Measurements from ENCODE around the gene CAMSAP2.
"Not testable (repeated sequence)": the region's sequence is repeated elsewhere in the genome, so short reads cannot be mapped to it uniquely, and the experiment has no call there.

CAMSAP2 gene

DNA sequence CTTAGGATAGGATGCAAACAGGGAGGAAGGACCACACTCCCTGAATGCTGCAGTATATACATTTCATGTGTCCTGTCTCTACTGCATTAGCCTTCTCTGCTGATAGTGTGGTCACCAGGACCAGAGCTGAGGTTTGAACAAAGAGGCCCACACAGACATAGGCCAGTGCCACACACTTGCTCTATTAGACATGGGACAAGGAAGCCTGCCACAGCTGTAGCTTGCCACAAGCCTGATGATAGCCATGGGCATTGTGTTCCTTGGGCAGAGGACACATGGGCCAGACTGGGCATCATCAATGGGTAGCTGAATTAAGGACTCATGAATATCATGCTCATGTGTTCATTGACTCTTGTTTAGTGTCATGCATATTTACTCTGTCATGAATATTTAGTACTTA lies 10.4 kb downstream of the CAMSAP2 start:
- Histone ChIP-seq H3K9me3 (ENCODE audit: insufficient read depth, low read length) (no peaks in the 10 kb centered on the region), H3K36me3 (ENCODE audit: low read length) (no peaks in the 10 kb centered on the region), H3K27me3 (ENCODE audit: low read length) (no peaks in the 10 kb centered on the region), H3K4me2 (ENCODE audit: low read depth, low read length, poor library complexity, severe bottlenecking) (no peak overlapping the region), H3K9ac (ENCODE audit: low read length) (no peak overlapping the region), H3K4me3 (ENCODE audit: insufficient read depth, low read length, poor library complexity, severe bottlenecking) (no peak overlapping the region), H3F3A (ENCODE audit: insufficient read depth) (no peaks in the 10 kb centered on the region), H4K20me1 (ENCODE audit: low read depth, low read length) (no peaks in the 10 kb centered on the region), H3K9me2 (replicated peaks; ENCODE audit: insufficient read depth, low read length) (no peaks in the 10 kb centered on the region), H2AFZ (ENCODE audit: low read depth, low read length, severe bottlenecking) (no peak overlapping the region), H3K27ac (ENCODE audit: low read depth, low read length) (no peak overlapping the region), H3K79me2 (ENCODE audit: insufficient read depth, low read length) (0 out of 2 replicates have a peak, but pooled peaks cover 6% of the 10 kb centered on the region)
- no peak for TF ChIP-seq EZH2phosphoT487 (conservative IDR thresholded peaks at IDR 0.05; ENCODE audit: low read length)
- TF ChIP-seq, protein P1, sequence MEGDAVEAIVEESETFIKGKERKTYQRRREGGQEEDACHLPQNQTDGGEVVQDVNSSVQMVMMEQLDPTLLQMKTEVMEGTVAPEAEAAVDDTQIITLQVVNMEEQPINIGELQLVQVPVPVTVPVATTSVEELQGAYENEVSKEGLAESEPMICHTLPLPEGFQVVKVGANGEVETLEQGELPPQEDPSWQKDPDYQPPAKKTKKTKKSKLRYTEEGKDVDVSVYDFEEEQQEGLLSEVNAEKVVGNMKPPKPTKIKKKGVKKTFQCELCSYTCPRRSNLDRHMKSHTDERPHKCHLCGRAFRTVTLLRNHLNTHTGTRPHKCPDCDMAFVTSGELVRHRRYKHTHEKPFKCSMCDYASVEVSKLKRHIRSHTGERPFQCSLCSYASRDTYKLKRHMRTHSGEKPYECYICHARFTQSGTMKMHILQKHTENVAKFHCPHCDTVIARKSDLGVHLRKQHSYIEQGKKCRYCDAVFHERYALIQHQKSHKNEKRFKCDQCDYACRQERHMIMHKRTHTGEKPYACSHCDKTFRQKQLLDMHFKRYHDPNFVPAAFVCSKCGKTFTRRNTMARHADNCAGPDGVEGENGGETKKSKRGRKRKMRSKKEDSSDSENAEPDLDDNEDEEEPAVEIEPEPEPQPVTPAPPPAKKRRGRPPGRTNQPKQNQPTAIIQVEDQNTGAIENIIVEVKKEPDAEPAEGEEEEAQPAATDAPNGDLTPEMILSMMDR (IDR thresholded peaks at IDR 0.05; ENCODE audit: insufficient read depth, low read length, poor library complexity, severe bottlenecking): no peak

DNA sequence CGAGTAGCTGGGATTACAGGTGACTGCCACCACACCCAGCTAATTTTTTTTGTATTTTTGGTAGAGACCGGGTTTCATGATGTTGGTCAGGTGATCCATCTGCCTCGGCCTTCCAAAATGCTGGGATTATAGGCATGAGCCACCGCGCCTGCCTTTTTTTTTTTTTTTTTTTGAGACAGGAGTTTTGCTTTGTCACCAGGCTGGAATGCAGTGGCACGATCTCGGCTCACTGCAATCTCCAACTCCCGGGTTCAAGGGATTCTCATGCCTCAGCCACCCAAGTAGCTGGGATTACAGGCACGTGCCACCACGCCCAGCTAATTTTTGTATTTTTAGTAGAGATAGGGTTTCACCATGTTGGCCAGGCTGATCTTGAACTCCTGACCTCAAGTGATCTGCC lies 12.1 kb downstream of the CAMSAP2 start:
- not testable (repeated sequence) for H3K36me3 ChIP-seq (ENCODE audit: low read length); H3K4me2 ChIP-seq (ENCODE audit: low read depth, low read length, poor library complexity, severe bottlenecking); H3K79me2 ChIP-seq (ENCODE audit: insufficient read depth, low read length); H2AFZ ChIP-seq (ENCODE audit: low read depth, low read length, severe bottlenecking); H3K27ac ChIP-seq (ENCODE audit: low read depth, low read length); H3F3A ChIP-seq (ENCODE audit: insufficient read depth); H3K9ac ChIP-seq (ENCODE audit: low read length); H4K20me1 ChIP-seq (ENCODE audit: low read depth, low read length); H3K9me3 ChIP-seq (ENCODE audit: insufficient read depth, low read length); H3K27me3 ChIP-seq (ENCODE audit: low read length); H3K4me3 ChIP-seq (ENCODE audit: insufficient read depth, low read length, poor library complexity, severe bottlenecking); H3K9me2 ChIP-seq (replicated peaks; ENCODE audit: insufficient read depth, low read length)

DNA sequence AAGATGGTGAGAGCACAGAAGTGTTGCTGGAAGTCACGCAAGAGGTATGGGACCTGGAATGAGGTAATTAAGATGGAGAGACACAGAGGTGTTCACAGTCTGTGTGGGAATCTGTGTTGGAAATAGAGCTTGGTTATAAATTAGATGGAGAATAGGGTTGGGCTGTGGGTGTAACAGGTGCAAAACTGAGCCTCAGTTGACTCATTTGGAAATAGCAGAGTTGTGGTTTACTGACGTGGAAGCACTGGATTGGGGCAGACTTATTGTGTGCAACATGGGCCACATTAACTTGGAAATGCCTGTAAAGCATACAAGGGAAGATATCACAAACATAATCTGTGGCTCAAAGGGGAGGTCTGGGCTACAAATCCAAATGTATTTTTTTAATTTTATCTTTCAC lies 13.0 kb downstream of the CAMSAP2 start:
- H3K36me3 ChIP-seq (ENCODE audit: low read length): no peaks in the 10 kb centered on the region
- H3K9me3 ChIP-seq (ENCODE audit: insufficient read depth, low read length): no peaks in the 10 kb centered on the region
- no peak overlapping the region for H3K9ac ChIP-seq (ENCODE audit: low read length)
- no peaks in the 10 kb centered on the region for H3F3A ChIP-seq (ENCODE audit: insufficient read depth)
- no peak overlapping the region for H3K4me2 ChIP-seq (ENCODE audit: low read depth, low read length, poor library complexity, severe bottlenecking)
- H4K20me1 ChIP-seq (ENCODE audit: low read depth, low read length): no peaks in the 10 kb centered on the region
- H3K79me2 ChIP-seq (ENCODE audit: insufficient read depth, low read length): 0 out of 2 replicates have a peak, but pooled peaks cover 6% of the 10 kb centered on the region
- no peak overlapping the region for H2AFZ ChIP-seq (ENCODE audit: low read depth, low read length, severe bottlenecking)
- H3K27me3 ChIP-seq (ENCODE audit: low read length): no peaks in the 10 kb centered on the region
- H3K9me2 ChIP-seq (replicated peaks; ENCODE audit: insufficient read depth, low read length): no peaks in the 10 kb centered on the region
- no peak overlapping the region for H3K27ac ChIP-seq (ENCODE audit: low read depth, low read length)
- H3K4me3 ChIP-seq (ENCODE audit: insufficient read depth, low read length, poor library complexity, severe bottlenecking): no peak overlapping the region
- TF ChIP-seq EZH2phosphoT487 (conservative IDR thresholded peaks at IDR 0.05; ENCODE audit: low read length): no peak
- TF ChIP-seq, protein P1 (IDR thresholded peaks at IDR 0.05; ENCODE audit: insufficient read depth, low read length, poor library complexity, severe bottlenecking): no peak

DNA sequence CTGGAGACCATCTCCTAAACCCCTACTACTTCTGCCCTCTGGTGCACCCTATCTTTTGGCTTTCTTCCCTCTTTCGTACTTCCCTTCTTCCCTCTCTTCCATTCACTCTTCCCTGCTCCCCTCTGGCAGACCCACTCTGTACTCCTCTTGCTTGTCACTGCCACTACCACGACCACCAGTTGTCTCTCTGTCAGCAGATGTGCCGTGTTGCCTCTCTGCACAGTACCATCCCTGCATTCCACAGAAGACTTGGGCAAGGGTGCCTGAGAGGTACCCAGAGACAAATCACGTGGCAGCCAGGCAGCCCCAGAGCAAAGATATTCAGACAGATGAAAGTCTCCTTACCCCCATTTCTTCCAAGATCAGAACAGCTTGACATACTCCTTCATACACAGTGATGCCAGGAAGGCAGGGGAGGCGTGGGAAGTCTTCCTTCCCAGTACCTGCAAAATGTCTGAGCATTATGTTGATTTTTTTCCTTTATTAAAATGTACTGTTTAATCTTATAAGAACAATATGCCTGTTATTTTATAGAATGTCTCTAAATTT lies 15.0 kb downstream of the CAMSAP2 start:
- Histone ChIP-seq H3K4me3 (ENCODE audit: insufficient read depth, low read length, poor library complexity, severe bottlenecking) (no peak overlapping the region), H3K27ac (ENCODE audit: low read depth, low read length) (no peak overlapping the region), H4K20me1 (ENCODE audit: low read depth, low read length) (no peaks in the 10 kb centered on the region), H3F3A (ENCODE audit: insufficient read depth) (no peaks in the 10 kb centered on the region), H3K27me3 (ENCODE audit: low read length) (no peaks in the 10 kb centered on the region), H3K36me3 (ENCODE audit: low read length) (no peaks in the 10 kb centered on the region), H2AFZ (ENCODE audit: low read depth, low read length, severe bottlenecking) (no peak overlapping the region), H3K9me3 (ENCODE audit: insufficient read depth, low read length) (no peaks in the 10 kb centered on the region), H3K79me2 (ENCODE audit: insufficient read depth, low read length) (no peaks in the 10 kb centered on the region), H3K9ac (ENCODE audit: low read length) (no peak overlapping the region), H3K4me2 (ENCODE audit: low read depth, low read length, poor library complexity, severe bottlenecking) (no peak overlapping the region), H3K9me2 (replicated peaks; ENCODE audit: insufficient read depth, low read length) (no peaks in the 10 kb centered on the region)
- TF ChIP-seq, protein P1 (IDR thresholded peaks at IDR 0.05; ENCODE audit: insufficient read depth, low read length, poor library complexity, severe bottlenecking): no peak
- TF ChIP-seq EZH2phosphoT487 (conservative IDR thresholded peaks at IDR 0.05; ENCODE audit: low read length): no peak

Measured in SU-DHL-6 (cell line).